Stimulated activated CD8-positive, alpha-beta memory T cell treated with anti-CD3 and anti-CD28 coated beads, Interleukin-12 subunit alpha, Interleukin-12 subunit beta, amount 100 ng/mL, for 1 hour (primary cell): ENCODE data around the gene OR10AD1.
"Not testable (repeated sequence)": the region's sequence is repeated elsewhere in the genome, so short reads cannot be mapped to it uniquely, and the experiment has no call there.

Source experiments
- DNase-seq: peaks from one replicate; pipeline ENCODE4 v3.0.0-alpha.2; 2020; ENCODE audit warnings: low read depth

Gene OR10AD1

GRCh38 chr12:48160046-48160445 is 43.0 kb downstream of the OR10AD1 start:
- DNase-seq, result no peak

DNA sequence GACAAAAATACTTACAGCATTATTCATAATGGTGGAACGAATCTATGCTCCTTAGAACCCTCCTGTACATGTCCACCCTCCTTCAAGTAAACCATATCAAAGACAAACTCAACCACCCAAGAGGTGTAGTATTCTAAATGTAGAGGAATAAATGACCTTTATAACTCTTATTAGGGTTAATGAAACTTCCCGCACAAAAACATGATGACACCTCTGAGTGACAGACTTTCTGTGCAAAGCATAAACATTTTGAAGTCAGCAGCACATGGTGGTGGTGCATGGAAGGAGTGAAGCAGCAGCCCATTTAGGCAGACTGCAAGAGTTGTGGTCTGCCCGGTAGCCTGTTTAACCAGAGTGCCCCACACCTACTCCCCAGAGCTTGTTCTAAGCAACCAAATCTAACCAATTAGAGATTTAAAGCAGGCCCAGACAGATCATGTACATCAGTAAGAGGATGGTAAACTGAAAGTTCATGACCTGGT is 45.2 kb downstream of the OR10AD1 start:
- DNase-seq, result no peak

DNA sequence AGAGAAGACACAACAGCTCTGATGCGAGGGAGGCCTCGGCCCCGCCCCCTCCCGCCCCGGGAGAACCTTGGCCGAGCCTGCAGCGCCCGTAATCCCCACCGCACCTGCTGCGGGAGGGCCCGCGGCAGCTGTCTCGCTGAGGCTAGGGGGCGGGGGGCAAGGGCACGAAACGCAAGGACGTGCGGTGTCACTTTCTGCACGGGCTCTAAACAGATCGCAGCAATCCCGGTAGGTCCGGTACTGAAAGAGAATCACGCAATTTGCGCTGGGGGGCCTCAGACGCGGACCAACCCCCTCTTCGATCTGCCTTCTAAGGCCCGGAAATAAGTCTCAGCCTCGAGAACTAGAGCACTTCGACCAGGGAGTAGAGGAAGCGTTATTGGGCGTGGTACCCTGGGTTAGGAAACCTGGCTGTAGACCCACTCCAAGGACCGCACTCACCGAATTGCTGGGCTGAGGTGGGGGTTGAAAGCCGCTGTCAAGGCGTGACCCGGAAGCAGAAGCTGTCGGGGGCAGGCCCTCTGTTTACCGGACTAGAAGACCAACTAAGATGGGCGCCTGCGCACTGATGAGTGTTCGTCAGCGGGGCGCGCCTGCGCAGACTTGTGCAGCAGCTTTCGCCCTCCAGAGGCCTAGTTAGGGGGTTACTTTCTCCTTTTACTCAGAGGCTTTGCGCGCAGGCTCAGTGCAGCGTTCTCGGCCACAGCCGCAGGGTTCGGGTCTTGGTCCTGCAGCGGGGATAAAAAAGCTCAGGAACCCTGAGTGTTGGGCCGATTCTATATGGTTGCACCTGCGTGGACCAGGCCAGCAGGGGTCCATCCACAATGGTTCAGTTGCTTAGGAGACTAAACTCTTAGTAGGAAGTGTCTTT is 45.8 kb downstream of the OR10AD1 start, which contains the start of gene ASB8:
TSS of gene ASB8 (minus strand) at position 498 of the 871 bp plus-strand sequence. CDS start 4,019 bp downstream, outside the sequence.
- DNase-seq, result peak; percentile 100

GRCh38 chr12:48156652-48157017 is 46.5 kb downstream of the OR10AD1 start:
- no peak for DNase-seq

- not testable (repeated sequence) for DNase-seq
These were observed 47.3 kb downstream of the OR10AD1 start for GRCh38 chr12:48155786-48156185.
